HCT116 (cell line): ENCODE data around the gene MSLN. TPM values are rescaled to one million over a fixed set of nuclear protein-coding genes. Genes with fewer than 3 reads are reported as not detected.

Experiments
- ATAC-seq: fragments of 200-7000 bp; cut with Tn5 transposase; 2 replicates; pipeline ENCODE4 v1.9.1; 2020; ENCODE audit warnings: mild to moderate bottlenecking, moderate library complexity
- BruUV-seq: library from RNA; stranded (reverse); fragments of 400-500 nt; replicated peaks from 2 replicates; lab custom pipeline; 2021; lab: Mats Ljungman, UMichigan
- CTCF ChIA-PET: fragments of 300-600 bp; sonication (Branson Sonifier 250); formaldehyde crosslinking; loops from one replicate; lab custom pipeline; 2021; ENCODE audit warnings: antibody characterized with exemption; lab: Charles Lee
- POLR2A ChIA-PET: fragments of 300-600, 350-600 bp; sonication (Branson Sonifier 250); formaldehyde crosslinking; loops from one replicate; lab custom pipeline; 2021; ENCODE audit warnings: antibody characterized with exemption; lab: Charles Lee
- RAD21 ChIA-PET, 2 experiments: fragments of 300-600 bp; sonication (Branson Sonifier 250); formaldehyde crosslinking; loops; one replicate each; lab custom pipeline; 2023; ENCODE audit warnings: low total read pairs in 2 of 2; ENCODE audit not compliant: uncharacterized antibody in 2 of 2, unreplicated experiment in 2 of 2, low non-redundant PET in 1 of 2; lab: Charles Lee
- DNase-seq: peaks from one replicate; pipeline ENCODE4 v3.0.0-alpha.2; 2010; ENCODE audit warnings: low read depth, low spot score
- H2AFZ ChIP-seq: fragments of 200-600 bp; shearing (Covaris generic), sonication (generic); 2 replicates; pipeline ENCODE4 v1.6.1; 2017; ENCODE audit warnings: low read depth, mixed run types, mixed read lengths, antibody characterized with exemption, low read length; ENCODE audit not compliant: poor library complexity, severe bottlenecking
- H3K27ac ChIP-seq: 2 replicates; pipeline ENCODE4 v1.5.1; 2012; ENCODE audit warnings: low read depth, low read length
- H3K27me3 ChIP-seq: fragments of 200-600 bp; sonication (generic); 2 replicates; pipeline ENCODE4 v1.6.1; 2016; ENCODE audit warnings: mixed run types, low read length, mixed read lengths; ENCODE audit not compliant: insufficient read depth
- H3K36me3 ChIP-seq, 2 experiments: fragments of 200-500 bp in 1 of 2; fragments of 200-600 bp in 1 of 2; sonication (Bioruptor generic) in 1 of 2; sonication (generic) in 1 of 2; 2 replicates each; pipeline versions ENCODE4 v1.5.1 to v1.6.1; 2014 to 2016; ENCODE audit warnings: low read length in 2 of 2, inconsistent platforms in 1 of 2, mixed read lengths in 1 of 2, mixed run types in 1 of 2; ENCODE audit not compliant: insufficient read depth in 2 of 2, control insufficient read depth in 1 of 2
- H3K4me1 ChIP-seq, 2 experiments: fragments of 200-600 bp in 1 of 2; sonication (generic) in 1 of 2; 2 replicates each; pipeline versions ENCODE4 v1.5.1 to v1.6.1; 2012 to 2017; ENCODE audit warnings: low read length in 2 of 2, inconsistent platforms in 1 of 2, mild to moderate bottlenecking in 1 of 2, mixed read lengths in 1 of 2, mixed run types in 1 of 2, moderate library complexity in 1 of 2; ENCODE audit not compliant: insufficient read depth in 2 of 2, control insufficient read depth in 1 of 2
- H3K4me2 ChIP-seq: fragments of 200-600 bp; sonication (generic); 2 replicates; pipeline ENCODE4 v1.6.1; 2017; ENCODE audit warnings: mixed run types, low read length, mixed read lengths
- H3K4me3 ChIP-seq, 2 experiments: fragments of 200-600 bp in 1 of 2; sonication (generic) in 1 of 2; replicated peaks in 1 of 2; 2 replicates each; pipeline ENCODE4 v1.5.1; 2011 to 2016; ENCODE audit warnings: low read length in 2 of 2, control low read depth in 1 of 2, low read depth in 1 of 2, mild to moderate bottlenecking in 1 of 2, mixed read lengths in 1 of 2, mixed run types in 1 of 2
- H3K79me2 ChIP-seq: fragments of 200-600 bp; sonication (generic); 2 replicates; pipeline ENCODE4 v1.6.1; 2017; ENCODE audit warnings: mild to moderate bottlenecking, mixed run types, low read length, moderate library complexity, mixed read lengths; ENCODE audit not compliant: insufficient read depth
- H3K9ac ChIP-seq: fragments of 200-600 bp; sonication (generic); 2 replicates; pipeline ENCODE4 v1.6.1; 2016; ENCODE audit warnings: low read length, mixed read lengths
- H3K9me2 ChIP-seq: fragments of 200-600 bp; sonication (generic), shearing (Covaris generic); 2 replicates; pipeline ENCODE4 v1.6.1; 2017; ENCODE audit warnings: mixed run types, mild to moderate bottlenecking, moderate library complexity; ENCODE audit not compliant: insufficient read depth
- H3K9me3 ChIP-seq, 2 experiments: fragments of 200-500 bp in 1 of 2; fragments of 200-600 bp in 1 of 2; sonication (Bioruptor generic) in 1 of 2; sonication (generic) in 1 of 2; 2 replicates each; pipeline ENCODE4 v1.6.1; 2014 to 2017; ENCODE audit warnings: low read length in 2 of 2, mixed read lengths in 2 of 2, inconsistent platforms in 1 of 2, low read depth in 1 of 2, mild to moderate bottlenecking in 1 of 2, mixed run types in 1 of 2, moderate library complexity in 1 of 2; ENCODE audit not compliant: control insufficient read depth in 1 of 2, insufficient read depth in 1 of 2
- H4K20me1 ChIP-seq: fragments of 200-600 bp; sonication (generic), shearing (Covaris generic); 2 replicates; pipeline ENCODE4 v1.6.1; 2017; ENCODE audit warnings: mixed run types, mild to moderate bottlenecking, moderate library complexity; ENCODE audit not compliant: insufficient read depth
- CBX3 ChIP-seq: IDR thresholded peaks from 2 replicates; pipeline ENCODE4 v1.6.1; 2012; ENCODE audit warnings: low read depth
- CEBPB ChIP-seq: IDR thresholded peaks from 2 replicates; pipeline ENCODE4 v1.6.1; 2012; ENCODE audit warnings: low read depth
- EGR1 ChIP-seq: IDR thresholded peaks from 2 replicates; pipeline ENCODE4 v1.6.1; 2012; ENCODE audit warnings: low read depth
- EZH2 ChIP-seq: fragments of 200-600 bp; sonication (generic); IDR thresholded peaks from 2 replicates; pipeline ENCODE4 v1.6.1; 2017; ENCODE audit warnings: antibody characterized with exemption, mixed run types
- JUND ChIP-seq: IDR thresholded peaks from 2 replicates; pipeline ENCODE4 v1.6.1; 2012
- POLR2A ChIP-seq: IDR thresholded peaks from 2 replicates; pipeline ENCODE4 v1.7.0; 2011; ENCODE audit warnings: borderline replicate concordance; ENCODE audit not compliant: insufficient read depth, insufficient read length; ENCODE audit errors: extremely low read depth
- POLR2AphosphoS5 ChIP-seq: IDR thresholded peaks from 2 replicates; pipeline ENCODE4 v1.6.1; 2011; ENCODE audit warnings: mild to moderate bottlenecking, low read depth, low read length, moderate library complexity
- RAD21 ChIP-seq: IDR thresholded peaks from 2 replicates; pipeline ENCODE4 v1.6.1; 2012; ENCODE audit warnings: low read depth, mild to moderate bottlenecking
- SRF ChIP-seq: IDR thresholded peaks from 2 replicates; pipeline ENCODE4 v1.6.1; 2012; ENCODE audit warnings: low read depth
- TCF7L2 ChIP-seq: IDR thresholded peaks from 2 replicates; pipeline ENCODE4 v1.7.0; 2011; ENCODE audit warnings: borderline replicate concordance, inconsistent platforms; ENCODE audit not compliant: insufficient read depth, insufficient read length; ENCODE audit errors: extremely low read depth
- YY1 ChIP-seq: IDR thresholded peaks from 2 replicates; pipeline ENCODE4 v1.6.1; 2011; ENCODE audit warnings: low read length, low read depth, moderate library complexity, mild to moderate bottlenecking; ENCODE audit not compliant: insufficient replicate concordance; ENCODE audit errors: extremely low read depth
- ZNF274 ChIP-seq: fragments of 200-500 bp; sonication (Bioruptor generic); IDR thresholded peaks from 2 replicates; pipeline ENCODE4 v1.6.1; 2014; ENCODE audit warnings: mild to moderate bottlenecking, low read depth, low read length, inconsistent platforms
- intact Hi-C: fragments of 100-400 bp; cut with micrococcal nuclease; formaldehyde crosslinking; loops from 2 replicates; pipeline ENCODE4 v1.10.0; 2022
- total RNA-seq: library from RNA; stranded (reverse); gene quantifications from one replicate; pipeline ENCODE4 v1.2.1, GENCODE V29; 2021; ENCODE audit not compliant: unreplicated experiment
- TF ChIP-seq, protein P1 (sequence below): IDR thresholded peaks from 2 replicates; pipeline ENCODE4 v1.6.1; 2012
- TF ChIP-seq, protein P2 (sequence below): IDR thresholded peaks from 2 replicates; pipeline ENCODE4 v1.6.1; 2012
- TF ChIP-seq, protein P3 (sequence below), 3 experiments: fragments of 200-600 bp in 1 of 3; sonication (generic) in 1 of 3; IDR thresholded peaks in 2 of 3; conservative IDR thresholded peaks in 1 of 3; 2 replicates each; pipeline ENCODE4 v1.5.1; 2012 to 2017; ENCODE audit warnings: low read depth in 2 of 3, low read length in 2 of 3, antibody characterized with exemption in 1 of 3, borderline replicate concordance in 1 of 3, control low read depth in 1 of 3, mild to moderate bottlenecking in 1 of 3, mixed read lengths in 1 of 3, mixed run types in 1 of 3, moderate library complexity in 1 of 3; ENCODE audit not compliant: insufficient read depth in 1 of 3
- TF ChIP-seq, protein P4 (sequence below): IDR thresholded peaks from 2 replicates; pipeline ENCODE4 v1.6.1; 2011; ENCODE audit warnings: mild to moderate bottlenecking, low read length, moderate library complexity; ENCODE audit not compliant: insufficient replicate concordance; ENCODE audit errors: extremely low read depth

MSLN gene
- total RNA-seq, 1 experiment from 2014 or later: 40.9 TPM

DNA sequence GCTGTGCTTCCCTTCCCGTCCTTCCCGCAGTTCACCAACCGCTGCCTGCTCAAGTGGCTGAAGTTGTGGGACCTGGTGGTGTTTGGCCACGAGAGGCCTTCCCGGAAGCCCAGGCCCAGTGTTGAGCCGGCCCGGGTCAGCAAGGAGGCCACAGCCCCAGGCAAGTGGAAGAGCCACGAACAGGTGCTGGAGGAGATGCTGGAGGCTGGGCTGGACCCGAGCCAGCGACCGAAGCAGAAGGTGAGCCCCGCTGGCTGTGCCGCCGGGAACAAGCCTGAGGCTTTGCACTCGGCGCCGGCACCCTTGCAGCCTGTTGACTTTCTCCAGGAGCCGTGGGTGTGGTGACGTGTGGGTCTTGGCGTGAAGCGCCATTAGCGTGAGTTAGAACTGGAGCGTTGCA is 30.6 kb downstream of the MSLN start:
- no peak overlapping the region for H3K4me2 ChIP-seq
- H3K27ac ChIP-seq: no peak overlapping the region; the same call in 1 of the 2 replicates
- ATAC-seq (no peak), DNase-seq (no peak)
- POLR2A ChIA-PET: no interaction called here
- RAD21 ChIA-PET: interaction anchor here in 1 of 2 experiments (0.6 kb wide), 1 partner anchor 190 kb away, joined by 3 read pairs; the partner anchor contains the start of gene SOX8
- H3K4me3 ChIP-seq: no peak overlapping the region
- H3K79me2 ChIP-seq: peaks cover 53% of the 10 kb centered on the region
- H3K9me2 ChIP-seq: no peaks in the 10 kb centered on the region
- intact Hi-C loops: no loop called here
- H3K36me3 ChIP-seq: peaks cover 3 to 36% of the 10 kb centered on the region in 2 experiments
- H2AFZ ChIP-seq: no peak overlapping the region
- no peaks in the 10 kb centered on the region for H3K9me3 ChIP-seq
- CTCF ChIA-PET: no interaction called here
- H3K9ac ChIP-seq: no peak overlapping the region
- TF ChIP-seq CBX3 (no peak), POLR2AphosphoS5 (no peak), TCF7L2 (no peak), RAD21 (no peak), EGR1 (no peak), YY1 (no peak), POLR2A (no peak), SRF (no peak), EZH2 (no peak), JUND (no peak), CEBPB (no peak), ZNF274 (no peak)
- TF ChIP-seq, protein P1, sequence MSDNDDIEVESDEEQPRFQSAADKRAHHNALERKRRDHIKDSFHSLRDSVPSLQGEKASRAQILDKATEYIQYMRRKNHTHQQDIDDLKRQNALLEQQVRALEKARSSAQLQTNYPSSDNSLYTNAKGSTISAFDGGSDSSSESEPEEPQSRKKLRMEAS: no peak
- TF ChIP-seq, protein P2, sequence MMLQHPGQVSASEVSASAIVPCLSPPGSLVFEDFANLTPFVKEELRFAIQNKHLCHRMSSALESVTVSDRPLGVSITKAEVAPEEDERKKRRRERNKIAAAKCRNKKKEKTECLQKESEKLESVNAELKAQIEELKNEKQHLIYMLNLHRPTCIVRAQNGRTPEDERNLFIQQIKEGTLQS: no peak
- TF ChIP-seq, protein P3, sequence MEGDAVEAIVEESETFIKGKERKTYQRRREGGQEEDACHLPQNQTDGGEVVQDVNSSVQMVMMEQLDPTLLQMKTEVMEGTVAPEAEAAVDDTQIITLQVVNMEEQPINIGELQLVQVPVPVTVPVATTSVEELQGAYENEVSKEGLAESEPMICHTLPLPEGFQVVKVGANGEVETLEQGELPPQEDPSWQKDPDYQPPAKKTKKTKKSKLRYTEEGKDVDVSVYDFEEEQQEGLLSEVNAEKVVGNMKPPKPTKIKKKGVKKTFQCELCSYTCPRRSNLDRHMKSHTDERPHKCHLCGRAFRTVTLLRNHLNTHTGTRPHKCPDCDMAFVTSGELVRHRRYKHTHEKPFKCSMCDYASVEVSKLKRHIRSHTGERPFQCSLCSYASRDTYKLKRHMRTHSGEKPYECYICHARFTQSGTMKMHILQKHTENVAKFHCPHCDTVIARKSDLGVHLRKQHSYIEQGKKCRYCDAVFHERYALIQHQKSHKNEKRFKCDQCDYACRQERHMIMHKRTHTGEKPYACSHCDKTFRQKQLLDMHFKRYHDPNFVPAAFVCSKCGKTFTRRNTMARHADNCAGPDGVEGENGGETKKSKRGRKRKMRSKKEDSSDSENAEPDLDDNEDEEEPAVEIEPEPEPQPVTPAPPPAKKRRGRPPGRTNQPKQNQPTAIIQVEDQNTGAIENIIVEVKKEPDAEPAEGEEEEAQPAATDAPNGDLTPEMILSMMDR (IDR thresholded peaks at IDR 0.05 in 2 of 3, conservative IDR thresholded peaks at IDR 0.05 in 1 of 3; ENCODE audit: borderline replicate concordance in 1 of 3, insufficient read depth in 1 of 3, low read depth in 2 of 3, low read length in 2 of 3): no peak
- TF ChIP-seq, protein P4, sequence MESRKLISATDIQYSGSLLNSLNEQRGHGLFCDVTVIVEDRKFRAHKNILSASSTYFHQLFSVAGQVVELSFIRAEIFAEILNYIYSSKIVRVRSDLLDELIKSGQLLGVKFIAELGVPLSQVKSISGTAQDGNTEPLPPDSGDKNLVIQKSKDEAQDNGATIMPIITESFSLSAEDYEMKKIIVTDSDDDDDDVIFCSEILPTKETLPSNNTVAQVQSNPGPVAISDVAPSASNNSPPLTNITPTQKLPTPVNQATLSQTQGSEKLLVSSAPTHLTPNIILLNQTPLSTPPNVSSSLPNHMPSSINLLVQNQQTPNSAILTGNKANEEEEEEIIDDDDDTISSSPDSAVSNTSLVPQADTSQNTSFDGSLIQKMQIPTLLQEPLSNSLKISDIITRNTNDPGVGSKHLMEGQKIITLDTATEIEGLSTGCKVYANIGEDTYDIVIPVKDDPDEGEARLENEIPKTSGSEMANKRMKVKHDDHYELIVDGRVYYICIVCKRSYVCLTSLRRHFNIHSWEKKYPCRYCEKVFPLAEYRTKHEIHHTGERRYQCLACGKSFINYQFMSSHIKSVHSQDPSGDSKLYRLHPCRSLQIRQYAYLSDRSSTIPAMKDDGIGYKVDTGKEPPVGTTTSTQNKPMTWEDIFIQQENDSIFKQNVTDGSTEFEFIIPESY: no peak
- H3K4me1 ChIP-seq: peaks cover 8 to 41% of the 10 kb centered on the region in 2 experiments
- H3K27me3 ChIP-seq: no peaks in the 10 kb centered on the region
- BruUV-seq: no TSS peak
- H4K20me1 ChIP-seq: no peaks in the 10 kb centered on the region
